LNCaP clone FGC (cell line): ENCODE results near the gene AP1G2.

Source experiments
- DNase-seq: peaks from one replicate; pipeline ENCODE4 v3.0.0-alpha.2; 2011; ENCODE audit warnings: low read depth
- H3K4me3 ChIP-seq: 2 replicates; pipeline ENCODE4 v1.5.1; 2011; ENCODE audit warnings: mild to moderate bottlenecking, low read depth, low read length, control low read depth
- CTCF ChIP-seq: IDR thresholded peaks from 2 replicates; pipeline ENCODE4 v1.5.1; 2012; ENCODE audit warnings: mild to moderate bottlenecking; ENCODE audit not compliant: control insufficient read depth, insufficient read depth; ENCODE audit errors: extremely low read depth

AP1G2 gene

GRCh38 chr14:23564181-23564812 lies 3.3 kb downstream of the AP1G2 start:
- H3K4me3 ChIP-seq = no peak overlapping the region
- TF ChIP-seq CTCF = no peak
- DNase-seq = no peak

GRCh38 chr14:23563473-23564180 lies 4.0 kb downstream of the AP1G2 start:
- no peak for DNase-seq
- TF ChIP-seq CTCF = no peak
- H3K4me3 ChIP-seq = no peak overlapping the region

- no peak overlapping the region for H3K4me3 ChIP-seq
- no peak for DNase-seq
- peak; percentile 93 for TF ChIP-seq CTCF
Measured at GRCh38 chr14:23562822-23563472, 4.6 kb downstream of the AP1G2 start.

GRCh38 chr14:23561873-23562821 lies 5.4 kb downstream of the AP1G2 start:
- DNase-seq = no peak
- no peak overlapping the region for H3K4me3 ChIP-seq
- TF ChIP-seq CTCF = no peak

GRCh38 chr14:23561259-23561658 lies 6.3 kb downstream of the AP1G2 start:
- no peak overlapping the region for H3K4me3 ChIP-seq
- no peak for DNase-seq
- no peak for TF ChIP-seq CTCF

GRCh38 chr14:23559926-23560520 lies 7.6 kb downstream of the AP1G2 start:
- no peak overlapping the region for H3K4me3 ChIP-seq
- no peak for DNase-seq
- no peak for TF ChIP-seq CTCF
